Fibroblast of lung (primary cell): ENCODE data around the gene USPL1. TPM values are rescaled to one million over a fixed set of nuclear protein-coding genes. Genes with fewer than 3 reads are reported as not detected.

Source experiments
- DNase-seq, 2 donors: peaks; one replicate each; pipeline versions ENCODE4 v3.0.0 to v3.0.0-alpha.2; 2010; ENCODE audit warnings: low read depth in 2 of 2
- H2AFZ ChIP-seq: 2 replicates; pipeline ENCODE4 v1.5.1; 2012; ENCODE audit warnings: low read length, control low read depth, inconsistent platforms
- H3K27ac ChIP-seq: 2 replicates; pipeline ENCODE4 v1.5.1; 2011; ENCODE audit warnings: low read length, control low read depth; ENCODE audit not compliant: insufficient read depth
- H3K27me3 ChIP-seq: 2 replicates; pipeline ENCODE4 v1.5.1; 2011; ENCODE audit warnings: mild to moderate bottlenecking, low read length; ENCODE audit not compliant: control insufficient read depth, insufficient read depth
- H3K36me3 ChIP-seq: 2 replicates; pipeline ENCODE4 v1.5.1; 2011; ENCODE audit warnings: low read length; ENCODE audit not compliant: control insufficient read depth, insufficient read depth
- H3K4me1 ChIP-seq: 2 replicates; pipeline ENCODE4 v1.5.1; 2011; ENCODE audit warnings: low read length; ENCODE audit not compliant: control insufficient read depth, insufficient read depth; ENCODE audit errors: extremely low read depth
- H3K4me2 ChIP-seq: 2 replicates; pipeline ENCODE4 v1.5.1; 2011; ENCODE audit warnings: low read length, control low read depth; ENCODE audit not compliant: insufficient read depth; ENCODE audit errors: extremely low read depth
- H3K4me3 ChIP-seq, 4 experiments: fragments of 200-600 bp in 1 of 4; sonication (generic) in 1 of 4; replicated peaks in 1 of 4; 2 replicates each; pipeline ENCODE4 v1.5.1; 2011 to 2016; ENCODE audit warnings: low read length in 4 of 4, low read depth in 3 of 4, mild to moderate bottlenecking in 3 of 4, control low read depth in 2 of 4, inconsistent platforms in 1 of 4, mixed read lengths in 1 of 4; ENCODE audit not compliant: insufficient read depth in 1 of 4; ENCODE audit errors: control extremely low read depth in 1 of 4
- H3K79me2 ChIP-seq: 2 replicates; pipeline ENCODE4 v1.5.1; 2012; ENCODE audit warnings: mild to moderate bottlenecking, low read length, inconsistent platforms; ENCODE audit not compliant: control insufficient read depth, insufficient read depth
- H3K9ac ChIP-seq: 2 replicates; pipeline ENCODE4 v1.5.1; 2011; ENCODE audit warnings: mild to moderate bottlenecking, low read length, control low read depth; ENCODE audit not compliant: insufficient read depth
- H3K9me3 ChIP-seq: 2 replicates; pipeline ENCODE4 v1.5.1; 2012; ENCODE audit warnings: low read depth, low read length; ENCODE audit not compliant: control insufficient read depth, insufficient read depth
- H4K20me1 ChIP-seq: 2 replicates; pipeline ENCODE4 v1.5.1; 2011; ENCODE audit warnings: low read length; ENCODE audit not compliant: control insufficient read depth, insufficient read depth; ENCODE audit errors: extremely low read depth
- CTCF ChIP-seq, 2 donors: IDR thresholded peaks in 1 of 2; conservative IDR thresholded peaks in 1 of 2; 1 replicate in 1 of 2; 2 replicates in 1 of 2; pipeline ENCODE4 v1.5.1; 2011 to 2012; ENCODE audit warnings: low read length in 2 of 2, control low read depth in 1 of 2, inconsistent platforms in 1 of 2, low read depth in 1 of 2, mild to moderate bottlenecking in 1 of 2
- EZH2 ChIP-seq: IDR thresholded peaks from 2 replicates; pipeline ENCODE4 v1.5.1; 2012; ENCODE audit warnings: low read length, control low read depth, mild to moderate bottlenecking; ENCODE audit errors: missing control alignments
- polyA plus RNA-seq, 2 donors: library from polyadenylated mRNA; depleted of rRNA in 1 of 2; stranded (reverse) in 1 of 2; unstranded in 1 of 2; fragments of >200 nt; gene quantifications; 2 replicates each; pipeline ENCODE4 v1.2.1, GENCODE V29; 2011 to 2012; ENCODE audit warnings: missing spikeins in 1 of 2
- total RNA-seq: library from RNA; depleted of rRNA; stranded (reverse); fragments of >200 nt; gene quantifications from 2 replicates; pipeline ENCODE4 v1.2.1, GENCODE V29; 2014

The USPL1 gene
- total and polyA plus RNA-seq, 2 donors (not counting 1 experiment from before 2014, with no cell fraction given): 12.4 to 17.7 TPM

- Histone ChIP-seq H3K36me3 (no peaks in the 10 kb centered on the region), H2AFZ (no peak overlapping the region), H3K9ac (no peak overlapping the region), H3K4me2 (peak overlapping the region; percentile 52), H3K27ac (no peak overlapping the region), H3K79me2 (no peaks in the 10 kb centered on the region), H3K9me3 (no peaks in the 10 kb centered on the region), H3K4me3 (no peak overlapping the region), H3K4me1 (no peaks in the 10 kb centered on the region), H4K20me1 (no peaks in the 10 kb centered on the region), H3K27me3 (no peaks in the 10 kb centered on the region)
- TF ChIP-seq CTCF (conservative IDR thresholded peaks at IDR 0.05 in 1 of 2, IDR thresholded peaks at IDR 0.05 in 1 of 2; ENCODE audit: low read depth in 1 of 2, low read length in 2 of 2) (no peak), EZH2 (no peak)
- peak; percentile 54 to 92 for DNase-seq
These were observed 31.9 kb upstream of the USPL1 start for GRCh38 chr13:30585748-30586262.

DNA sequence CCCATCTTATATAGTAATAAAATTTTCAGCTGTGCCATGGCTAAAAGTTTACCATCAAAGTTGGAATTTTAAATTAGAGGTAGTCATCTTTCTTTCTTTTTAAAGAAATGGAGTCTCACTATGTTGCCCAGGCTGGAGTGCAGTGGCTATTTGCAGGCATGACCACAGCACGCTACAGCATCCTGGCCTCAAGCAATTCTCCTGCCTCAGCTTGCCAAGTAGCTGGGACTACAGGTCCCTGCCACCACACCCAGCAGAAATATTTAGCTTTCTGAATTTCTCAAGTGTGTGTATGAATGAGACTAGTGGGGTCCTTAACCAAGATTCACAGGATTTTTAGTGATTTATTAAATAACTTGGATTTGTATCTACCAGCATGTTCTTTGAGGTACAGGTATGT is 30.5 kb upstream of the USPL1 start:
- Histone ChIP-seq H3K27me3 (no peaks in the 10 kb centered on the region), H3K4me2 (no peak overlapping the region), H3K4me1 (no peaks in the 10 kb centered on the region), H3K79me2 (no peaks in the 10 kb centered on the region), H3K36me3 (no peaks in the 10 kb centered on the region), H4K20me1 (no peaks in the 10 kb centered on the region), H3K9me3 (no peaks in the 10 kb centered on the region), H3K27ac (no peak overlapping the region), H3K4me3 (no peak overlapping the region), H2AFZ (no peak overlapping the region), H3K9ac (no peak overlapping the region)
- DNase-seq: no peak
- no peak for TF ChIP-seq CTCF (conservative IDR thresholded peaks at IDR 0.05 in 1 of 2, IDR thresholded peaks at IDR 0.05 in 1 of 2; ENCODE audit: low read depth in 1 of 2, low read length in 2 of 2)
- TF ChIP-seq EZH2: no peak

DNA sequence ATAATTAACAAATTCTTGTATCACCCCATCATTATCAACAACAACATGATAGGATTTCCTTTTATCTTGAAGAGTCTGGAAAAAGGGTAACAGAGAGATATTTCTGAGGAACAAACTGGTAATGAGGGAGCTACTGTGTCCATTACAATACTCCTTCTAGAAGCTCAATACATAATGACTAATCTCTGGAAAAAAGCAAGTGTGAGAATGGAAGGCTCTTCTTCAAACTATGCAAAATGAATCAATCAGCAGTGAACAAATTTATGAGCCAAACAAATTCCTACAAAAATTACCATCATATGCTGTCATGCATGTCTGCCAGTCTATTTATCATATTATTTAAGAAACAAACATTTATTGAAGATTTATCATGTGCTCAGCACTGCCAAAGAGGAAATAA is 30.0 kb upstream of the USPL1 start:
- Histone ChIP-seq H2AFZ (no peak overlapping the region), H3K36me3 (no peaks in the 10 kb centered on the region), H3K4me3 (no peak overlapping the region), H3K4me1 (no peaks in the 10 kb centered on the region), H3K27ac (no peak overlapping the region), H3K9me3 (no peaks in the 10 kb centered on the region), H3K9ac (no peak overlapping the region), H3K27me3 (no peaks in the 10 kb centered on the region), H3K4me2 (no peak overlapping the region), H3K79me2 (no peaks in the 10 kb centered on the region), H4K20me1 (no peaks in the 10 kb centered on the region)
- DNase-seq: no peak
- TF ChIP-seq CTCF (conservative IDR thresholded peaks at IDR 0.05 in 1 of 2, IDR thresholded peaks at IDR 0.05 in 1 of 2; ENCODE audit: low read depth in 1 of 2, low read length in 2 of 2) (no peak), EZH2 (no peak)
